Upper lobe of left lung (tissue), 6 donors: ENCODE measurements around the gene GPC4. TPM values are rescaled to one million over a fixed set of nuclear protein-coding genes. Genes with fewer than 3 reads are reported as not detected.

Source experiments
- ATAC-seq, 2 donors: fragments of 200-7000 bp; cut with Tn5 transposase; one replicate each; pipeline ENCODE4 v1.9.1; 2022; ENCODE audit warnings: mild to moderate bottlenecking in 2 of 2, moderate library complexity in 2 of 2; ENCODE audit not compliant: low FRiP score in 2 of 2
- DNase-seq, 2 donors: peaks; one replicate each; pipeline ENCODE4 v3.0.0-alpha.2; 2019 to 2020
- H3K27ac ChIP-seq, 4 donors: fragments of 200-600 bp; sonication (generic); one replicate each; pipeline ENCODE4 v1.5.1; 2016 to 2019
- H3K27me3 ChIP-seq, 4 donors: fragments of 200-600 bp; sonication (generic); one replicate each; pipeline ENCODE4 v1.5.1; 2017 to 2019
- H3K36me3 ChIP-seq, 4 donors: fragments of 200-600 bp; sonication (generic); one replicate each; pipeline ENCODE4 v1.5.1; 2016 to 2019
- H3K4me1 ChIP-seq, 4 donors: fragments of 200-600 bp; sonication (generic); one replicate each; pipeline ENCODE4 v1.5.1; 2018 to 2019
- H3K4me3 ChIP-seq, 4 donors: fragments of 200-600 bp; sonication (generic); one replicate each; pipeline ENCODE4 v1.5.1; 2017 to 2019; ENCODE audit warnings: mild to moderate bottlenecking in 2 of 4, moderate library complexity in 1 of 4
- H3K9me3 ChIP-seq, 4 donors: fragments of 200-600 bp; sonication (generic); one replicate each; pipeline ENCODE4 v1.5.1; 2018 to 2019
- EP300 ChIP-seq, 4 donors: sonication (generic); formaldehyde crosslinking; IDR thresholded peaks; one replicate each; pipeline ENCODE4 v1.5.1; 2017; ENCODE audit warnings: antibody characterized with exemption in 4 of 4, control low read depth in 2 of 4
- POLR2A ChIP-seq, 4 donors: fragments of 450-650 bp; IDR thresholded peaks; one replicate each; pipeline ENCODE4 v1.5.1; 2016 to 2017; ENCODE audit warnings: antibody characterized with exemption in 4 of 4, mild to moderate bottlenecking in 2 of 4
- POLR2AphosphoS5 ChIP-seq, 2 donors: sonication (generic); formaldehyde crosslinking; IDR thresholded peaks; one replicate each; pipeline ENCODE4 v1.5.1; 2017; ENCODE audit warnings: antibody characterized with exemption in 2 of 2
- WGBS, 2 donors: methylation state at CpG; one replicate each; pipeline ENCODE4 v1.1.5; 2017 to 2018; 5-methylcytosine and 5-hydroxymethylcytosine counted together
- total RNA-seq, 6 donors: library from RNA; depleted of rRNA in 4 of 6; stranded (reverse); fragments of >200 nt in 4 of 6; gene quantifications; one replicate each; pipeline versions ENCODE4 v1.1.0 to v1.2.1, GENCODE V29; 2016 to 2021
- TF ChIP-seq, protein P1 (sequence below), 6 experiments: fragments of 450-650 bp in 4 of 6; fragments of 200-600 bp in 2 of 6; sonication (generic) in 2 of 6; IDR thresholded peaks; one replicate each; pipeline ENCODE4 v1.5.1; 2016 to 2019; ENCODE audit warnings: antibody characterized with exemption in 6 of 6
- donor health status: DM: no; HTN: no; CAD: no; lungs with moderate emphysema.
- donor health status: DM: no; HTN: yes; CAD: no; lungs with severe emphysema.

Gene GPC4
- total RNA-seq, 6 donors from 2014 or later = 18.5 to 59.2 (median 32.6) TPM

GRCh38 chrX:133302775-133303445 lies 112.4 kb downstream of the GPC4 start:
- no peak for DNase-seq
- 85 to 87% methylated on average over 10 of the region's 10 CpGs for WGBS, 2 donors
- no peak for ATAC-seq

GRCh38 chrX:133300591-133300990 lies 114.7 kb downstream of the GPC4 start:
- Histone ChIP-seq H3K4me3 (no peak overlapping the region), H3K9me3 (no peaks in the 10 kb centered on the region), H3K36me3 (no peaks in the 10 kb centered on the region), H3K27me3 (no peaks in the 10 kb centered on the region), H3K27ac (no peak overlapping the region), H3K4me1 (no peaks in the 10 kb centered on the region)
- DNase-seq (no peak), ATAC-seq (no peak)
- TF ChIP-seq EP300 (IDR thresholded peaks at IDR 0.05) (no peak), POLR2AphosphoS5 (IDR thresholded peaks at IDR 0.05) (no peak), POLR2A (IDR thresholded peaks at IDR 0.05) (no peak)
- TF ChIP-seq, protein P1, sequence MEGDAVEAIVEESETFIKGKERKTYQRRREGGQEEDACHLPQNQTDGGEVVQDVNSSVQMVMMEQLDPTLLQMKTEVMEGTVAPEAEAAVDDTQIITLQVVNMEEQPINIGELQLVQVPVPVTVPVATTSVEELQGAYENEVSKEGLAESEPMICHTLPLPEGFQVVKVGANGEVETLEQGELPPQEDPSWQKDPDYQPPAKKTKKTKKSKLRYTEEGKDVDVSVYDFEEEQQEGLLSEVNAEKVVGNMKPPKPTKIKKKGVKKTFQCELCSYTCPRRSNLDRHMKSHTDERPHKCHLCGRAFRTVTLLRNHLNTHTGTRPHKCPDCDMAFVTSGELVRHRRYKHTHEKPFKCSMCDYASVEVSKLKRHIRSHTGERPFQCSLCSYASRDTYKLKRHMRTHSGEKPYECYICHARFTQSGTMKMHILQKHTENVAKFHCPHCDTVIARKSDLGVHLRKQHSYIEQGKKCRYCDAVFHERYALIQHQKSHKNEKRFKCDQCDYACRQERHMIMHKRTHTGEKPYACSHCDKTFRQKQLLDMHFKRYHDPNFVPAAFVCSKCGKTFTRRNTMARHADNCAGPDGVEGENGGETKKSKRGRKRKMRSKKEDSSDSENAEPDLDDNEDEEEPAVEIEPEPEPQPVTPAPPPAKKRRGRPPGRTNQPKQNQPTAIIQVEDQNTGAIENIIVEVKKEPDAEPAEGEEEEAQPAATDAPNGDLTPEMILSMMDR (IDR thresholded peaks at IDR 0.05) = no peak

More at GRCh38 chrX:133302775-133303445, 112.4 kb downstream of the GPC4 start:
- Histone ChIP-seq H3K27ac (no peak overlapping the region), H3K4me1 (no peaks in the 10 kb centered on the region), H3K9me3 (no peaks in the 10 kb centered on the region), H3K36me3 (no peaks in the 10 kb centered on the region), H3K27me3 (no peaks in the 10 kb centered on the region), H3K4me3 (no peak overlapping the region)
- TF ChIP-seq, protein P1 (IDR thresholded peaks at IDR 0.05) = no peak
- TF ChIP-seq POLR2A (IDR thresholded peaks at IDR 0.05) = no peak
- no peak for TF ChIP-seq POLR2AphosphoS5 (IDR thresholded peaks at IDR 0.05)
- no peak for TF ChIP-seq EP300 (IDR thresholded peaks at IDR 0.05)

DNA sequence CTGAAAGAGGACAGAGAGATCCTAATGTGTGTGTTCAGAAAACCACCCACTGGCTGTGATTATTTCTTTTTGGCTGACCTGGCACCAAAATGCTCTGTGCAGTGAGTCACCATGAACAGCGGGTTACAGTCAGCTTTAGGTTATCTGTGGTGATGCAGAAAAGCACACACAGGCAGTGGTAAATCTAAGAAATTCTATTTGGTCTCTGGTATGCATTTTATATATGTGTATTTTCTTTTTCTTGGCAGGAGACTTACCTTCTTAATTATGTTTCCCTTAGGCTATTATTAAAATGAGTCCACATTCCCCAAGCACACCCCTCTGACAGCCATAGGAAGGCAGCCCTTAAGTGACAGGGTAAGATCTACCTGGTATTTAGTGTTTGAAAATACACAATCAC lies 118.0 kb downstream of the GPC4 start:
- Histone ChIP-seq H3K27ac (no peak overlapping the region), H3K36me3 (no peaks in the 10 kb centered on the region), H3K4me1 (no peaks in the 10 kb centered on the region), H3K27me3 (no peaks in the 10 kb centered on the region), H3K4me3 (no peak overlapping the region), H3K9me3 (no peaks in the 10 kb centered on the region)
- ATAC-seq (no peak), DNase-seq (no peak)
- TF ChIP-seq EP300 (IDR thresholded peaks at IDR 0.05) (no peak), POLR2A (IDR thresholded peaks at IDR 0.05) (no peak), POLR2AphosphoS5 (IDR thresholded peaks at IDR 0.05) (no peak)
- TF ChIP-seq, protein P1 (IDR thresholded peaks at IDR 0.05) = no peak
- WGBS, 2 donors = 68 to 80% methylated on average over 1 of the region's 1 CpG

DNA sequence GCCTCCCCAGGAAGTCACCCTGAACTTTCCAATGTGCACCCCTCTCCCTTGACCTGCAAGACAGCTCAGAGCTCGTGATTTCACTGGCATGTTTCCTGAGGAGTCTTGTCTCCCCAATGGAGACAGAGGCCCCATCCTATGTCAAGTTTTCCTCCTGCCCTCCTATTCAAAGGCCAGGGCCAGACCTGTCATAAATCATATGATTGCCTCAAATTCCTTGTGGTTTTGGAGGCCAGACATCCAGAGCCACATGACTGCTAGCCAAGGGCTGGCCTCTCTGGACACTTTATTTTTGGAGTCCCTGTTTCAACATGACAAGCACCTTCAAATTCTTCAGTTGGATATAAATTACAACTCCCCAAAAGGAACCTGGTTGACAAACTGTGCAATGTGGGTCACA lies 121.2 kb downstream of the GPC4 start:
- Histone ChIP-seq H3K9me3 (no peaks in the 10 kb centered on the region), H3K4me3 (no peak overlapping the region), H3K27ac (no peak overlapping the region), H3K36me3 (no peaks in the 10 kb centered on the region), H3K4me1 (no peaks in the 10 kb centered on the region), H3K27me3 (no peaks in the 10 kb centered on the region)
- ATAC-seq (no peak), DNase-seq (no peak)
- WGBS, 2 donors = 25 to 55% methylated on average over 1 of the region's 1 CpG
- no peak for TF ChIP-seq POLR2A (IDR thresholded peaks at IDR 0.05)
- no peak for TF ChIP-seq EP300 (IDR thresholded peaks at IDR 0.05)
- no peak for TF ChIP-seq POLR2AphosphoS5 (IDR thresholded peaks at IDR 0.05)
- TF ChIP-seq, protein P1 (IDR thresholded peaks at IDR 0.05) = no peak

- WGBS, 2 donors = 79 to 95% methylated on average over 4 of the region's 4 CpGs
- TF ChIP-seq POLR2AphosphoS5 (IDR thresholded peaks at IDR 0.05) = no peak
- TF ChIP-seq EP300 (IDR thresholded peaks at IDR 0.05) = no peak
- no peak for TF ChIP-seq POLR2A (IDR thresholded peaks at IDR 0.05)
- TF ChIP-seq, protein P1 (IDR thresholded peaks at IDR 0.05) = no peak
- no peaks in the 10 kb centered on the region for H3K27me3 ChIP-seq
- H3K27ac ChIP-seq = no peak overlapping the region
- no peaks in the 10 kb centered on the region for H3K9me3 ChIP-seq
- ATAC-seq = peak in 1 of 2 donors; percentile 87
- H3K4me1 ChIP-seq = no peaks in the 10 kb centered on the region
- DNase-seq = no peak
- no peak overlapping the region for H3K4me3 ChIP-seq
- no peaks in the 10 kb centered on the region for H3K36me3 ChIP-seq
Measured at GRCh38 chrX:133290076-133290475, 125.2 kb downstream of the GPC4 start.
